H1 (cell line): Measurements from ENCODE around the gene CAPN8. TPM values are rescaled to one million over a fixed set of nuclear protein-coding genes. Genes with fewer than 3 reads are reported as not detected.

ENCODE experiments used
- CTCF ChIA-PET: fragments of 300-600 bp; sonication (Branson Sonifier 250); formaldehyde crosslinking; loops from one replicate; lab custom pipeline; 2021; ENCODE audit not compliant: partially characterized antibody; lab: Charles Lee
- POLR2A ChIA-PET: fragments of 300-600 bp; sonication (Branson Sonifier 250); formaldehyde crosslinking; loops from one replicate; lab custom pipeline; 2021; ENCODE audit warnings: inconsistent platforms; ENCODE audit not compliant: partially characterized antibody; lab: Charles Lee
- DNase-seq, 2 experiments: peaks; one replicate each; pipeline versions ENCODE4 v3.0.0 to v3.0.0-alpha.2; 2010 to 2022; ENCODE audit warnings: low spot score in 2 of 2, low read depth in 1 of 2, mixed read lengths in 1 of 2
- FAIRE-seq: peaks from 2 replicates; lab custom pipeline; 2011; peaks lifted over from hg19 to GRCh38; lab: Jason Lieb, UNC
- H2AFZ ChIP-seq: 2 replicates; pipeline ENCODE4 v1.8.1; 2012; ENCODE audit warnings: low read length, inconsistent platforms
- H2AK5ac ChIP-seq: 2 replicates; pipeline ENCODE4 v1.6.1; 2013; ENCODE audit warnings: low read depth, low read length
- H2BK120ac ChIP-seq: replicated peaks from 2 replicates; pipeline ENCODE3; 2013; ENCODE audit warnings: low read depth, low read length, inconsistent platforms
- H2BK12ac ChIP-seq: 2 replicates; pipeline ENCODE4 v1.6.1; 2013; ENCODE audit warnings: low read depth, low read length
- H2BK15ac ChIP-seq: 2 replicates; pipeline ENCODE4 v1.6.1; 2013; ENCODE audit warnings: low read length
- H2BK20ac ChIP-seq: 2 replicates; pipeline ENCODE4 v1.6.1; 2013; ENCODE audit warnings: low read length
- H2BK5ac ChIP-seq: 2 replicates; pipeline ENCODE4 v1.6.1; 2013; ENCODE audit warnings: low read depth, low read length
- H3K14ac ChIP-seq: 2 replicates; pipeline ENCODE4 v1.6.1; 2013; ENCODE audit warnings: inconsistent platforms; ENCODE audit not compliant: insufficient read length
- H3K18ac ChIP-seq: 2 replicates; pipeline ENCODE4 v1.6.1; 2013; ENCODE audit warnings: low read length; ENCODE audit errors: extremely low read depth
- H3K23ac ChIP-seq: 2 replicates; pipeline ENCODE4 v1.6.1; 2013; ENCODE audit warnings: inconsistent platforms; ENCODE audit not compliant: insufficient read length
- H3K23me2 ChIP-seq: 2 replicates; pipeline ENCODE4 v1.6.1; 2013; ENCODE audit warnings: low read depth, low read length
- H3K27ac ChIP-seq: 2 replicates; pipeline ENCODE4 v1.6.1; 2011; ENCODE audit warnings: low read depth, low read length, inconsistent platforms
- H3K27me3 ChIP-seq, 4 experiments: replicated peaks in 1 of 4; 1 replicate in 1 of 4; 2 replicates in 3 of 4; pipeline versions ENCODE4 v1.6.1 to v1.8.1; 2011 to 2013; ENCODE audit warnings: low read length in 3 of 4, mild to moderate bottlenecking in 3 of 4, inconsistent platforms in 2 of 4, mixed read lengths in 2 of 4, moderate library complexity in 1 of 4; ENCODE audit not compliant: control insufficient read depth in 3 of 4, insufficient read depth in 3 of 4; ENCODE audit errors: extremely low read depth in 1 of 4
- H3K36me3 ChIP-seq, 4 experiments: 2 replicates each; pipeline versions ENCODE4 v1.6.1 to v1.8.1; 2011 to 2013; ENCODE audit warnings: mild to moderate bottlenecking in 4 of 4, low read length in 3 of 4, moderate library complexity in 2 of 4, control low read depth in 1 of 4, inconsistent platforms in 1 of 4; ENCODE audit not compliant: insufficient read depth in 4 of 4, control insufficient read depth in 2 of 4
- H3K4ac ChIP-seq: replicated peaks from 2 replicates; pipeline ENCODE3; 2013; ENCODE audit warnings: low read length, low read depth, mixed read lengths, inconsistent platforms; ENCODE audit not compliant: insufficient read length
- H3K4me1 ChIP-seq, 4 experiments: replicated peaks in 1 of 4; 1 replicate in 1 of 4; 2 replicates in 3 of 4; pipeline versions ENCODE4 v1.6.1 to v1.8.1; 2011 to 2013; ENCODE audit warnings: low read length in 3 of 4, inconsistent platforms in 2 of 4, mixed read lengths in 1 of 4; ENCODE audit not compliant: insufficient read depth in 4 of 4, control insufficient read depth in 3 of 4
- H3K4me2 ChIP-seq, 2 experiments: 2 replicates each; pipeline versions ENCODE4 v1.6.1 to v1.8.1; 2011 to 2013; ENCODE audit warnings: low read depth in 2 of 2, low read length in 2 of 2, control low read depth in 1 of 2, inconsistent platforms in 1 of 2, mild to moderate bottlenecking in 1 of 2; ENCODE audit not compliant: insufficient read depth in 1 of 2
- H3K4me3 ChIP-seq, 4 experiments: fragments of 200-600, 300-600 bp in 1 of 4; sonication (generic), shearing (Covaris generic), sonication (Bioruptor Twin) in 1 of 4; 2 replicates each; pipeline versions ENCODE4 v1.5.1 to v1.8.1; 2011 to 2016; ENCODE audit warnings: low read length in 4 of 4, low read depth in 3 of 4, control low read depth in 2 of 4, inconsistent platforms in 2 of 4, mild to moderate bottlenecking in 2 of 4, mixed read lengths in 1 of 4, moderate library complexity in 1 of 4; ENCODE audit not compliant: insufficient read depth in 2 of 4; ENCODE audit errors: extremely low read depth in 1 of 4
- H3K56ac ChIP-seq: replicated peaks from 2 replicates; pipeline ENCODE3; 2013; ENCODE audit warnings: low read depth, mild to moderate bottlenecking, mixed read lengths, low read length, inconsistent platforms; ENCODE audit not compliant: insufficient read length
- H3K79me1 ChIP-seq: 2 replicates; pipeline ENCODE4 v1.6.1; 2013; ENCODE audit warnings: low read depth, low read length, control low read depth
- H3K79me2 ChIP-seq, 2 experiments: 2 replicates each; pipeline versions ENCODE4 v1.6.1 to v1.8.1; 2012 to 2013; ENCODE audit warnings: low read length in 2 of 2, mild to moderate bottlenecking in 2 of 2, inconsistent platforms in 1 of 2; ENCODE audit not compliant: insufficient read depth in 2 of 2, control insufficient read depth in 1 of 2
- H3K9ac ChIP-seq, 4 experiments: replicated peaks in 1 of 4; 1 replicate in 1 of 4; 2 replicates in 3 of 4; pipeline versions ENCODE4 v1.6.1 to v1.8.1; 2011 to 2013; ENCODE audit warnings: low read depth in 3 of 4, low read length in 3 of 4, control low read depth in 2 of 4, mild to moderate bottlenecking in 2 of 4, moderate library complexity in 2 of 4, inconsistent platforms in 1 of 4; ENCODE audit errors: extremely low read depth in 1 of 4
- H3K9me3 ChIP-seq, 2 experiments: 2 replicates each; pipeline versions ENCODE4 v1.6.1 to v1.8.1; 2012 to 2013; ENCODE audit warnings: mild to moderate bottlenecking in 2 of 2, moderate library complexity in 2 of 2, control low read depth in 1 of 2, inconsistent platforms in 1 of 2, low read depth in 1 of 2, low read length in 1 of 2, mixed read lengths in 1 of 2; ENCODE audit not compliant: insufficient read depth in 2 of 2
- H4K20me1 ChIP-seq, 2 experiments: replicated peaks in 1 of 2; 2 replicates each; pipeline versions ENCODE3 to v1.8.1; 2011 to 2013; ENCODE audit warnings: inconsistent platforms in 2 of 2, low read length in 2 of 2, mild to moderate bottlenecking in 1 of 2; ENCODE audit not compliant: insufficient read depth in 2 of 2, control insufficient read depth in 1 of 2
- H4K5ac ChIP-seq: 2 replicates; pipeline ENCODE4 v1.6.1; 2013; ENCODE audit warnings: low read length, low read depth, mixed read lengths, inconsistent platforms; ENCODE audit not compliant: insufficient read length
- H4K8ac ChIP-seq: 2 replicates; pipeline ENCODE4 v1.8.0; 2013; ENCODE audit warnings: mild to moderate bottlenecking, moderate library complexity, low read length, inconsistent platforms; ENCODE audit not compliant: insufficient read depth; ENCODE audit errors: extremely low read depth
- H4K91ac ChIP-seq: replicated peaks from 2 replicates; pipeline ENCODE3; 2013; ENCODE audit warnings: low read length, mixed read lengths, inconsistent platforms; ENCODE audit not compliant: insufficient read length
- BRCA1 ChIP-seq: IDR thresholded peaks from 2 replicates; pipeline ENCODE4 v1.6.1; 2012; ENCODE audit warnings: low read depth, low read length, improper control_type of control experiment
- CBX8 ChIP-seq: fragments of 300-800, 300-1000 bp; sonication (generic); IDR thresholded peaks from 2 replicates; pipeline ENCODE4 v1.7.1; 2016; ENCODE audit warnings: low read depth, low read length, borderline replicate concordance
- E2F6 ChIP-seq: IDR thresholded peaks from 2 replicates; pipeline ENCODE4 v1.6.1; 2012; ENCODE audit warnings: inconsistent platforms
- EZH2 ChIP-seq: fragments of 200-600 bp; sonication (generic); IDR thresholded peaks from 2 replicates; pipeline ENCODE4 v1.7.1; 2012; ENCODE audit warnings: low read depth, mild to moderate bottlenecking, moderate library complexity, low read length, inconsistent platforms; ENCODE audit not compliant: severe bottlenecking
- GABPA ChIP-seq: IDR thresholded peaks from 2 replicates; pipeline ENCODE4 v1.6.1; 2011; ENCODE audit warnings: mild to moderate bottlenecking, low read length, moderate library complexity, borderline replicate concordance; ENCODE audit not compliant: insufficient read depth
- KDM4A ChIP-seq: IDR thresholded peaks from one replicate; pipeline ENCODE4 v1.7.1; 2012; ENCODE audit warnings: low read depth, mild to moderate bottlenecking, moderate library complexity, low read length, inconsistent platforms; ENCODE audit not compliant: severe bottlenecking
- NRF1 ChIP-seq: IDR thresholded peaks from 2 replicates; pipeline ENCODE4 v1.6.1; 2011; ENCODE audit warnings: mild to moderate bottlenecking, low read depth, low read length, improper control_type of control experiment
- SUZ12 ChIP-seq: fragments of 200-600 bp; sonication (generic); IDR thresholded peaks from 2 replicates; pipeline ENCODE4 v1.6.1; 2012; ENCODE audit warnings: mild to moderate bottlenecking, inconsistent platforms, low read length, moderate library complexity, mixed read lengths
- TCF12 ChIP-seq: IDR thresholded peaks from 2 replicates; pipeline ENCODE4 v1.6.1; 2011; ENCODE audit warnings: low read depth, mild to moderate bottlenecking, low read length
- WGBS, 2 experiments: shearing (Covaris generic) in 1 of 2; methylation state at CpG; one replicate each; pipeline versions ENCODE4 v1.1.6 to v1.1.7; 2013 to 2015; ENCODE audit warnings: low lambda C conversion rate in 2 of 2, mixed read lengths in 2 of 2, inconsistent platforms in 1 of 2, low coverage in 1 of 2, missing lambda C conversion rate in 1 of 2; ENCODE audit not compliant: insufficient replicate concordance in 2 of 2, insufficient coverage in 1 of 2, insufficient read length in 1 of 2; ENCODE audit errors: extremely low coverage in 1 of 2, missing lambda C conversion rate in 1 of 2; 5-methylcytosine and 5-hydroxymethylcytosine counted together
- polyA plus RNA-seq, 7 experiments: library from polyadenylated mRNA; depleted of rRNA in 3 of 7; stranded (reverse) in 5 of 7; unstranded in 2 of 7; fragments of >200 nt in 5 of 7; fragments of 200-250 nt in 2 of 7; gene quantifications; 1 replicate in 5 of 7; 2 replicates in 1 of 7; 4 replicates in 1 of 7; pipeline versions ENCODE4 v1.2.1 to v1.2.3, GENCODE V29; 2011 to 2013; ENCODE audit warnings: missing spikeins in 2 of 7, mixed read lengths in 2 of 7
- total RNA-seq: library from RNA; stranded (reverse); fragmentation: NEBNext Ultra II Directional; extraction: Animal tissue kit (Norgen Biotek cat#: 25700); gene quantifications from 2 replicates; pipeline ENCODE4 v1.2.1, GENCODE V29; 2021
- TF ChIP-seq, protein P1 (sequence below): IDR thresholded peaks from 2 replicates; pipeline ENCODE4 v1.6.1; 2011; ENCODE audit warnings: low read length, improper control_type of control experiment

CAPN8 gene
- total and polyA plus RNA-seq, 2 of the 8 experiments (the other 6 are each of a cell fraction or from before 2014, with no cell fraction given): 0.20 to 0.26 TPM

DNA sequence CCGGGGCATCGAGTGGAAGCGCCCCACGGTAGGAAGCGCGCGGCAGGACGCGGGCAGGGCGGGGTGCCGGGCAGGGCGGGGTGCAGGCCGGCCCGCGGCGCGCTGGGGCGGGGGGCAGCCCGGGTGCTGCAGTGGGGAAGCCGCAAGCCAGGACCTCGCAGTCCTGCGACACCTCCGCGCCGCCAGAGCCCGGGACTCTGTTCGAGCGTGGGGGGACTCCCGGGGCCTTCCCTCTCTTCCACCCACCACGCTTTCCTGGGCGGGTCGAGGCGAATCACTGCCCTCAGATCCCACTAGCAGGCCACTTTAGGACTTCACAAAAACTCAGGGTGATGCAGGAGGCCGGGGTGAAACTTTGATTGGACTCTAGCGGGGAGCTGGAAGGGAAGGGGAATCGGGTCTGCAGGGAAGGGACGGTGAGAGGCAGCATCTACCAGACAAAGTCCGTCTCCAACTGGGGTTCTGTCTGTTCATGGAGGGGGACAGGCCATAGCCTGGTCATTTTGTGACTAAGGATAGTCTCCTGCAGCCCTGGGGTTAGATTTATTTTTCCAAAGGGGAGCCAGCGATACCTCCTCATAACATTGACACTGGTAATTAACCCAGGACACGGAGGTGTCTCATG is 47.5 kb upstream of the CAPN8 start:
- H2BK5ac ChIP-seq: no peak overlapping the region
- H3K4ac ChIP-seq: no peak overlapping the region
- FAIRE-seq: no peak
- WGBS, 2 experiments: 16% methylated on average over 20 of the region's 40 CpGs; no CpG with 5 or more reads in 1 of the 2 experiments
- no peak overlapping the region for H4K5ac ChIP-seq
- H3K23me2 ChIP-seq: peaks cover 8% of the 10 kb centered on the region; the same call in 1 of the 2 replicates
- no peak overlapping the region for H2AK5ac ChIP-seq
- CTCF ChIA-PET: interaction anchor here (0.6 to 5.2 kb wide), 7 partner anchors 15 to 338 kb away, joined by 3 to 50 read pairs (median 5); no protein-coding TSS in a partner anchor
- DNase-seq: peak in 1 of 2 experiments; percentile 67
- peaks cover 0 to 2% of the 10 kb centered on the region in 2 experiments for H4K20me1 ChIP-seq
- H2BK120ac ChIP-seq: no peak overlapping the region
- POLR2A ChIA-PET: interaction anchor here (1.0 to 2.4 kb wide), 6 partner anchors 16 to 132 kb away, joined by 3 to 10 read pairs (median 5); partner anchors contain the start of gene TP53BP2
- H3K4me1 ChIP-seq: peaks cover 4 to 13% (median 9%) of the 10 kb centered on the region in 4 experiments; a peak in 6 of 7 replicates
- no peaks in the 10 kb centered on the region for H3K79me2 ChIP-seq
- no peaks in the 10 kb centered on the region for H3K79me1 ChIP-seq
- H3K27ac ChIP-seq: no peak overlapping the region
- no peak overlapping the region for H4K91ac ChIP-seq
- H2BK15ac ChIP-seq: peak overlapping the region; percentile 61; the same call in 1 of the 2 replicates
- peaks cover 0 to 56% (median 44%) of the 10 kb centered on the region in 4 experiments; a peak in 6 of 7 replicates for H3K27me3 ChIP-seq
- peak overlapping the region in 3 of 4 experiments; percentile 31 to 76 (median 68); a peak in 6 of 7 replicates for H3K9ac ChIP-seq
- H3K56ac ChIP-seq: no peak overlapping the region
- peak overlapping the region; percentile 82 to 84 for H3K4me2 ChIP-seq
- H2AFZ ChIP-seq: no peak overlapping the region; the same call in 1 of the 2 replicates
- peak overlapping the region; percentile 58 to 76 (median 62) for H3K4me3 ChIP-seq
- H3K18ac ChIP-seq: peak overlapping the region; percentile 81
- H2BK12ac ChIP-seq: no peak overlapping the region
- H3K23ac ChIP-seq: no peak overlapping the region
- H3K14ac ChIP-seq: no peak overlapping the region
- no peak overlapping the region for H2BK20ac ChIP-seq
- H3K36me3 ChIP-seq: no peaks in the 10 kb centered on the region
- H4K8ac ChIP-seq: peak overlapping the region; percentile 89
- H3K9me3 ChIP-seq: no peaks in the 10 kb centered on the region
- TF ChIP-seq NRF1 (no peak), TCF12 (no peak), E2F6 (0 out of 2 replicates have a peak, but pooled peaks have one; percentile 12), KDM4A (peak; percentile 11), GABPA (no peak), CBX8 (no peak), SUZ12 (peak; percentile 54), EZH2 (peak; percentile 57), BRCA1 (no peak)
- TF ChIP-seq, protein P1, sequence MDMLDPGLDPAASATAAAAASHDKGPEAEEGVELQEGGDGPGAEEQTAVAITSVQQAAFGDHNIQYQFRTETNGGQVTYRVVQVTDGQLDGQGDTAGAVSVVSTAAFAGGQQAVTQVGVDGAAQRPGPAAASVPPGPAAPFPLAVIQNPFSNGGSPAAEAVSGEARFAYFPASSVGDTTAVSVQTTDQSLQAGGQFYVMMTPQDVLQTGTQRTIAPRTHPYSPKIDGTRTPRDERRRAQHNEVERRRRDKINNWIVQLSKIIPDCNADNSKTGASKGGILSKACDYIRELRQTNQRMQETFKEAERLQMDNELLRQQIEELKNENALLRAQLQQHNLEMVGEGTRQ: no peak
